HCT116 (cell line): ENCODE data around the gene GDPD3. TPM values are rescaled to one million over a fixed set of nuclear protein-coding genes. Genes with fewer than 3 reads are reported as not detected.

Experiments used
- ATAC-seq: fragments of 200-7000 bp; cut with Tn5 transposase; 2 replicates; pipeline ENCODE4 v1.9.1; 2020; ENCODE audit warnings: mild to moderate bottlenecking, moderate library complexity
- BruUV-seq: library from RNA; stranded (reverse); fragments of 400-500 nt; replicated peaks from 2 replicates; lab custom pipeline; 2021; lab: Mats Ljungman, UMichigan
- CTCF ChIA-PET: fragments of 300-600 bp; sonication (Branson Sonifier 250); formaldehyde crosslinking; loops from one replicate; lab custom pipeline; 2021; ENCODE audit warnings: antibody characterized with exemption; lab: Charles Lee
- POLR2A ChIA-PET: fragments of 300-600, 350-600 bp; sonication (Branson Sonifier 250); formaldehyde crosslinking; loops from one replicate; lab custom pipeline; 2021; ENCODE audit warnings: antibody characterized with exemption; lab: Charles Lee
- RAD21 ChIA-PET, 2 experiments: fragments of 300-600 bp; sonication (Branson Sonifier 250); formaldehyde crosslinking; loops; one replicate each; lab custom pipeline; 2023; ENCODE audit warnings: low total read pairs in 2 of 2; ENCODE audit not compliant: uncharacterized antibody in 2 of 2, unreplicated experiment in 2 of 2, low non-redundant PET in 1 of 2; lab: Charles Lee
- DNase-seq: peaks from one replicate; pipeline ENCODE4 v3.0.0-alpha.2; 2010; ENCODE audit warnings: low read depth, low spot score
- H2AFZ ChIP-seq: fragments of 200-600 bp; shearing (Covaris generic), sonication (generic); 2 replicates; pipeline ENCODE4 v1.6.1; 2017; ENCODE audit warnings: low read depth, mixed run types, mixed read lengths, antibody characterized with exemption, low read length; ENCODE audit not compliant: poor library complexity, severe bottlenecking
- H3K27ac ChIP-seq: 2 replicates; pipeline ENCODE4 v1.5.1; 2012; ENCODE audit warnings: low read depth, low read length
- H3K27me3 ChIP-seq: fragments of 200-600 bp; sonication (generic); 2 replicates; pipeline ENCODE4 v1.6.1; 2016; ENCODE audit warnings: mixed run types, low read length, mixed read lengths; ENCODE audit not compliant: insufficient read depth
- H3K36me3 ChIP-seq, 2 experiments: fragments of 200-500 bp in 1 of 2; fragments of 200-600 bp in 1 of 2; sonication (Bioruptor generic) in 1 of 2; sonication (generic) in 1 of 2; 2 replicates each; pipeline versions ENCODE4 v1.5.1 to v1.6.1; 2014 to 2016; ENCODE audit warnings: low read length in 2 of 2, inconsistent platforms in 1 of 2, mixed read lengths in 1 of 2, mixed run types in 1 of 2; ENCODE audit not compliant: insufficient read depth in 2 of 2, control insufficient read depth in 1 of 2
- H3K4me1 ChIP-seq, 2 experiments: fragments of 200-600 bp in 1 of 2; sonication (generic) in 1 of 2; 2 replicates each; pipeline versions ENCODE4 v1.5.1 to v1.6.1; 2012 to 2017; ENCODE audit warnings: low read length in 2 of 2, inconsistent platforms in 1 of 2, mild to moderate bottlenecking in 1 of 2, mixed read lengths in 1 of 2, mixed run types in 1 of 2, moderate library complexity in 1 of 2; ENCODE audit not compliant: insufficient read depth in 2 of 2, control insufficient read depth in 1 of 2
- H3K4me2 ChIP-seq: fragments of 200-600 bp; sonication (generic); 2 replicates; pipeline ENCODE4 v1.6.1; 2017; ENCODE audit warnings: mixed run types, low read length, mixed read lengths
- H3K4me3 ChIP-seq, 2 experiments: fragments of 200-600 bp in 1 of 2; sonication (generic) in 1 of 2; replicated peaks in 1 of 2; 2 replicates each; pipeline ENCODE4 v1.5.1; 2011 to 2016; ENCODE audit warnings: low read length in 2 of 2, control low read depth in 1 of 2, low read depth in 1 of 2, mild to moderate bottlenecking in 1 of 2, mixed read lengths in 1 of 2, mixed run types in 1 of 2
- H3K79me2 ChIP-seq: fragments of 200-600 bp; sonication (generic); 2 replicates; pipeline ENCODE4 v1.6.1; 2017; ENCODE audit warnings: mild to moderate bottlenecking, mixed run types, low read length, moderate library complexity, mixed read lengths; ENCODE audit not compliant: insufficient read depth
- H3K9ac ChIP-seq: fragments of 200-600 bp; sonication (generic); 2 replicates; pipeline ENCODE4 v1.6.1; 2016; ENCODE audit warnings: low read length, mixed read lengths
- H3K9me2 ChIP-seq: fragments of 200-600 bp; sonication (generic), shearing (Covaris generic); 2 replicates; pipeline ENCODE4 v1.6.1; 2017; ENCODE audit warnings: mixed run types, mild to moderate bottlenecking, moderate library complexity; ENCODE audit not compliant: insufficient read depth
- H3K9me3 ChIP-seq, 2 experiments: fragments of 200-500 bp in 1 of 2; fragments of 200-600 bp in 1 of 2; sonication (Bioruptor generic) in 1 of 2; sonication (generic) in 1 of 2; 2 replicates each; pipeline ENCODE4 v1.6.1; 2014 to 2017; ENCODE audit warnings: low read length in 2 of 2, mixed read lengths in 2 of 2, inconsistent platforms in 1 of 2, low read depth in 1 of 2, mild to moderate bottlenecking in 1 of 2, mixed run types in 1 of 2, moderate library complexity in 1 of 2; ENCODE audit not compliant: control insufficient read depth in 1 of 2, insufficient read depth in 1 of 2
- H4K20me1 ChIP-seq: fragments of 200-600 bp; sonication (generic), shearing (Covaris generic); 2 replicates; pipeline ENCODE4 v1.6.1; 2017; ENCODE audit warnings: mixed run types, mild to moderate bottlenecking, moderate library complexity; ENCODE audit not compliant: insufficient read depth
- POLR2AphosphoS5 ChIP-seq: IDR thresholded peaks from 2 replicates; pipeline ENCODE4 v1.6.1; 2011; ENCODE audit warnings: mild to moderate bottlenecking, low read depth, low read length, moderate library complexity
- SRF ChIP-seq: IDR thresholded peaks from 2 replicates; pipeline ENCODE4 v1.6.1; 2012; ENCODE audit warnings: low read depth
- intact Hi-C: fragments of 100-400 bp; cut with micrococcal nuclease; formaldehyde crosslinking; loops from 2 replicates; pipeline ENCODE4 v1.10.0; 2022
- total RNA-seq: library from RNA; stranded (reverse); gene quantifications from one replicate; pipeline ENCODE4 v1.2.1, GENCODE V29; 2021; ENCODE audit not compliant: unreplicated experiment
- TF ChIP-seq, protein P1 (sequence below): IDR thresholded peaks from 2 replicates; pipeline ENCODE4 v1.6.1; 2012

GDPD3 gene
- total RNA-seq, 1 experiment from 2014 or later = 7.0 TPM

DNA sequence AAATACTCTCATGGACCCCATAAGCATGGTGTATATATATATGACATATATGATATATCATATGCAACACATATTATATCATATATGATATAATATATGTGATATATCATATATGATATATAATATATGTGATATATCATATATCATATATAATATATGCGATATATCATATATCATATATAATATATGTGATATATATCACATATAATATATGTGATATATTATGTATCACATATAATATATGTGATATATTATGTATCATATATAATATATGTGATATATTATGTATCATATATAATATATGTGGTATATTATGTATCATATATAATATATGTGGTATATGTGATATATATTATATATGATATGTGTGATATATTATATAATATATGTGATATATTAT is 31.6 kb upstream of the GDPD3 start:
- no TSS peak for BruUV-seq
- ChIA-PET CTCF (no interaction called here), RAD21 (no interaction called here), POLR2A (no interaction called here)
- Histone ChIP-seq H3K9ac (no peak overlapping the region), H4K20me1 (no peaks in the 10 kb centered on the region), H3K27me3 (no peaks in the 10 kb centered on the region), H3K4me1 (no peaks in the 10 kb centered on the region), H3K4me3 (no peak overlapping the region), H2AFZ (no peak overlapping the region), H3K4me2 (no peak overlapping the region), H3K36me3 (no peaks in the 10 kb centered on the region), H3K9me3 (peaks cover 0 to 4% of the 10 kb centered on the region in 2 experiments; a peak in 2 of 4 replicates), H3K79me2 (no peaks in the 10 kb centered on the region), H3K9me2 (no peaks in the 10 kb centered on the region), H3K27ac (no peak overlapping the region)
- no peak for DNase-seq
- no peak for ATAC-seq
- intact Hi-C loops = no loop called here
- TF ChIP-seq SRF (no peak), POLR2AphosphoS5 (no peak)
- TF ChIP-seq, all 23 proteins: peak for 0

DNA sequence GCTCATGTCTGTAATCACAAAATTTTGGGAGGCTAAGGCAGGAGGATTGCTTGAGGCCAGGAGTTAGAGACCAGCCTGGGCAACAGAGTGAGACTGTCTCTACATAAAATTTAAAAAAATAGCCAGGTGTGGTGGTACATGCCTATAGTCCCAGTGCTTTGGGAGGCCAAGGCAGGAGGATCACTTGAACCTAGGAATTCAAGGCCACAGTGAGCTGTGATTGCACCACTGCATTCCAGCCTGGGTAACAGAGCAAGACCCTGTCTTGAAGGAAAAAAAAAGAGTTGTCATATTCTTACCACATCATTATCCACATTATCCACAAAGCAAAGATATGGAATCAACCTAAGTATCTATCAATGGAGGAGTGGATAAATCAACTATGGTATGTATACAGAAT is 30.7 kb upstream of the GDPD3 start:
- H4K20me1 ChIP-seq = no peaks in the 10 kb centered on the region
- H3K4me1 ChIP-seq = no peaks in the 10 kb centered on the region
- CTCF ChIA-PET = no interaction called here
- RAD21 ChIA-PET = no interaction called here
- BruUV-seq = no TSS peak
- TF ChIP-seq, protein P1, sequence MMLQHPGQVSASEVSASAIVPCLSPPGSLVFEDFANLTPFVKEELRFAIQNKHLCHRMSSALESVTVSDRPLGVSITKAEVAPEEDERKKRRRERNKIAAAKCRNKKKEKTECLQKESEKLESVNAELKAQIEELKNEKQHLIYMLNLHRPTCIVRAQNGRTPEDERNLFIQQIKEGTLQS = no peak
- no peak overlapping the region for H3K27ac ChIP-seq
- ATAC-seq (no peak), DNase-seq (no peak)
- H3K36me3 ChIP-seq = no peaks in the 10 kb centered on the region
- H3K9ac ChIP-seq = no peak overlapping the region
- POLR2A ChIA-PET = no interaction called here
- H3K4me3 ChIP-seq = no peak overlapping the region
- intact Hi-C loops = no loop called here
- H2AFZ ChIP-seq = no peak overlapping the region
- H3K4me2 ChIP-seq = no peak overlapping the region
- peaks cover 0 to 3% of the 10 kb centered on the region in 2 experiments; a peak in 1 of 4 replicates for H3K9me3 ChIP-seq
- H3K27me3 ChIP-seq = no peaks in the 10 kb centered on the region
- no peaks in the 10 kb centered on the region for H3K79me2 ChIP-seq
- H3K9me2 ChIP-seq = no peaks in the 10 kb centered on the region
